Measurements from ENCODE around the gene CADPS2. TPM values are rescaled to one million over a fixed set of nuclear protein-coding genes. Genes with fewer than 3 reads are reported as not detected.

CADPS2 gene
- total RNA-seq, 1 experiment from 2014 or later: 7.4 TPM

- H3K4me3 Mint-ChIP-seq (ENCODE audit: unreplicated experiment): no peak overlapping the region
- BruUV-seq (replicated peaks): no TSS peak
- no peaks in the 10 kb centered on the region for H3K27me3 Mint-ChIP-seq (ENCODE audit: insufficient read depth, unreplicated experiment)
- H3K27ac Mint-ChIP-seq (ENCODE audit: low read depth, unreplicated experiment): no peak overlapping the region
- no peaks in the 10 kb centered on the region for H3K4me1 Mint-ChIP-seq (ENCODE audit: insufficient read depth, unreplicated experiment)
- POLR2A ChIA-PET: no interaction called here
- CTCF ChIA-PET: no interaction called here
- TF ChIP-seq CTCF (IDR thresholded peaks at IDR 0.05; ENCODE audit: unreplicated experiment): no peak
- H3K9me3 Mint-ChIP-seq (ENCODE audit: unreplicated experiment): no peaks in the 10 kb centered on the region
- no peaks in the 10 kb centered on the region for H3K36me3 Mint-ChIP-seq (ENCODE audit: insufficient read depth, unreplicated experiment)
- no peak for DNase-seq (ENCODE audit: unreplicated experiment)
- intact Hi-C loops (cut with micrococcal nuclease): no loop called here
Observed at GRCh38 chr7:122363144-122363543, 523.1 kb downstream of the CADPS2 start.

- H3K9me3 Mint-ChIP-seq (ENCODE audit: unreplicated experiment): no peaks in the 10 kb centered on the region
- TF ChIP-seq CTCF (IDR thresholded peaks at IDR 0.05; ENCODE audit: unreplicated experiment): no peak
- no peaks in the 10 kb centered on the region for H3K27me3 Mint-ChIP-seq (ENCODE audit: insufficient read depth, unreplicated experiment)
- BruUV-seq (replicated peaks): no TSS peak
- H3K4me3 Mint-ChIP-seq (ENCODE audit: unreplicated experiment): no peak overlapping the region
- no peak overlapping the region for H3K27ac Mint-ChIP-seq (ENCODE audit: low read depth, unreplicated experiment)
- no peaks in the 10 kb centered on the region for H3K36me3 Mint-ChIP-seq (ENCODE audit: insufficient read depth, unreplicated experiment)
- intact Hi-C loops (cut with micrococcal nuclease): no loop called here
- no peak for DNase-seq (ENCODE audit: unreplicated experiment)
- H3K4me1 Mint-ChIP-seq (ENCODE audit: insufficient read depth, unreplicated experiment): no peaks in the 10 kb centered on the region
- POLR2A ChIA-PET: no interaction called here
- CTCF ChIA-PET: no interaction called here
Observed at GRCh38 chr7:122362473-122362872, 523.8 kb downstream of the CADPS2 start.

GRCh38 chr7:122354656-122355055 lies 531.6 kb downstream of the CADPS2 start:
- Mint-ChIP-seq H3K4me3 (ENCODE audit: unreplicated experiment) (no peak overlapping the region), H3K27me3 (ENCODE audit: insufficient read depth, unreplicated experiment) (no peaks in the 10 kb centered on the region), H3K36me3 (ENCODE audit: insufficient read depth, unreplicated experiment) (no peaks in the 10 kb centered on the region), H3K9me3 (ENCODE audit: unreplicated experiment) (no peaks in the 10 kb centered on the region), H3K4me1 (ENCODE audit: insufficient read depth, unreplicated experiment) (no peaks in the 10 kb centered on the region), H3K27ac (ENCODE audit: low read depth, unreplicated experiment) (no peak overlapping the region)
- ChIA-PET POLR2A (no interaction called here), CTCF (no interaction called here)
- no peak for TF ChIP-seq CTCF (IDR thresholded peaks at IDR 0.05; ENCODE audit: unreplicated experiment)
- DNase-seq (ENCODE audit: unreplicated experiment): no peak
- intact Hi-C loops (cut with micrococcal nuclease): no loop called here
- no TSS peak for BruUV-seq (replicated peaks)

- no peak overlapping the region for H3K27ac Mint-ChIP-seq (ENCODE audit: low read depth, unreplicated experiment)
- H3K4me1 Mint-ChIP-seq (ENCODE audit: insufficient read depth, unreplicated experiment): no peaks in the 10 kb centered on the region
- no peaks in the 10 kb centered on the region for H3K9me3 Mint-ChIP-seq (ENCODE audit: unreplicated experiment)
- CTCF ChIA-PET: interaction anchor here (0.7 to 1.0 kb wide), 3 partner anchors 11 to 412 kb away, joined by 3 to 7 read pairs (median 4); no protein-coding TSS in a partner anchor
- DNase-seq (ENCODE audit: unreplicated experiment): no peak
- no peaks in the 10 kb centered on the region for H3K36me3 Mint-ChIP-seq (ENCODE audit: insufficient read depth, unreplicated experiment)
- no TSS peak for BruUV-seq (replicated peaks)
- intact Hi-C loops (cut with micrococcal nuclease): no loop called here
- POLR2A ChIA-PET: no interaction called here
- H3K4me3 Mint-ChIP-seq (ENCODE audit: unreplicated experiment): no peak overlapping the region
- H3K27me3 Mint-ChIP-seq (ENCODE audit: insufficient read depth, unreplicated experiment): no peaks in the 10 kb centered on the region
- TF ChIP-seq CTCF (IDR thresholded peaks at IDR 0.05; ENCODE audit: unreplicated experiment): no peak
Observed at GRCh38 chr7:122352454-122352853, 533.8 kb downstream of the CADPS2 start.

All from MCF 10A (cell line).